GM18511 (cell line): ENCODE results near the gene AHCYL2.
"Not testable (repeated sequence)": the region's sequence is repeated elsewhere in the genome, so short reads cannot be mapped to it uniquely, and the experiment has no call there.

Source experiments
- ATAC-seq: cut with Tn5 transposase; IDR thresholded peaks from one replicate; pipeline ENCODE4 v1.9.1; 2021; ENCODE audit warnings: mild to moderate bottlenecking, moderate library complexity; ENCODE audit not compliant: unreplicated experiment

The AHCYL2 gene

GRCh38 chr7:129347330-129347729, 122.5 kb downstream of the AHCYL2 start:
- no peak for ATAC-seq

DNA sequence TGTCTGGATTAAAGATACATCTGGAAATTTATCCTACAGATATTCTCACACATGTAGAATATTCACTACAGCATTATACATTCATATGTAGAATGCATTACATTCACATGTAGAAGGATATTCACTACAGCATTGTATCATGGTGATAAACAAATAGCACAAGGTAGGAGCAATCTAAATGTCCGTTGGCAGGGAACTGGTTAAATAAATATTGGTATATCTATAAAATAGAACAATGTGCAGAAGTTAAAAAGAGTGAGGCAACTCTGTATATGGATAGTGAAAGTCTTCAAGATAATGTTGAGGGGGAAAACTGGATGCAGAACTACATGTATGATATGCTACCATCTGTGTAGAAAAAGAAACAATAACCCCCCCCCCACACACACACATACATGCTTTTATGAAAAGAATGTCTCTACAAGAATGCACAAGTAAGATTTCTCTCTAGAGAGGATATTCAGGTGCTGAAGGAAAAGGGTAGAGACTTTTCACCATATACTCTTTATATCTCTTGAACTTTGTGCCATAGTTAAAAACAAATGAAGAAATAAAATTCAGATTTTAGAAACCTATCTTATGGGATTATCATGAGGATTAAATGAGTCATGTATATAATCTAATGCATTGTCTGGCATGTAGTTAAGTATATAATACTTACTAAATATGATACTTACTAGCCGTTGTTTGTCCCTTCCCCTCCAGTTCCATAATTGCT, 123.4 kb downstream of the AHCYL2 start:
- no peak for ATAC-seq

DNA sequence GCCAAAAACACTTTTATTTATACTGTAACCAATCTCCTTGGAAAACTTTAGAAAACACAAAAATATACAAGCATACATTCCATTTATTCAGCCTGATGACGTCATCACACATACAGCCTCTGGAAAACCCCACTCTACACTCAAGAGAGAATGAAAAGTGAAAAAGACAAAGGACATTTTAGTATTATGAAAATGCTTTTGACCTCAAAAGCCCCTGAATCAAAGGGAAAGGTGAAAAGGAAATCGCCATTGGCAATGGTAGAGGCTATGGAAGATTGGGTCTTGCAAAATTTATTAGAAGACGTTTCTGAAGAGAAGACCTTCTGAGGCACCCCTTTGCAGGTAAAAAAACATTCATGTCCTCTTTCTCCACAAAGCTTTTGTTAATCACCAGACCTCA, 126.5 kb downstream of the AHCYL2 start:
- ATAC-seq: no peak

GRCh38 chr7:129353104-129353503, 128.3 kb downstream of the AHCYL2 start:
- not testable (repeated sequence) for ATAC-seq

DNA sequence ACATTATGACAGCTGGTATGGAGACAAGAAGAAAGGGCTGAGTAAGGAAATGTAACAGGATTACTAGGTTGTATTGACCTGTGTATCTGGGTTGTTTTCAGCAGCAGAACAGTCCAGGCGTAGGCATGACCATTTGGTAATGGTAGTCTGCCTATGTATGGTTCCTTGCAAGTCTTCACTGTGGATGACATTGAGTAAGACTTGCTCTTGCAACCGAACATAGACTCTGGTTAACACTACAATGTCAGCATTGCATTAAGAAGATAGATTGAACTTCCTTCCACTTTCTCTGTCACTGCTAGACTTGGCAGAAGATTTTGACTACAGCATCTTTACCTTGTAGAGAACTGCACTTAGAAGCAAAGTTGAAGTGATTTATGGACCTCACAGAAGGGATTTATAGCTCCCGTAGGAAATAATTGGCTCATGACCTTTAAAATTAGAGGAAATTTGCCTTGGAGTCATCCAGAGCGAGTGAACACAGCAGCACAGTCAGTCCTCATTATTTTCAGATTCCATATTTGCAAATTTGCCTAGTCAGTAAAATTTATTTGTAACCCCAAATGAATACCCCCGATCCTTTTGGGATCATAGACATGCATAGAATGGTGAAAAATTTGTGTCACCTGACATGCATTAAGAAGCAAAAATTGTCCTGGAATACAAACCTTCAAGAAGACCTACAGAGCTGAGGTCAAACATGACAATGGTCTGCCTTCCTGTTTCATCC, 129.8 kb downstream of the AHCYL2 start:
- ATAC-seq: no peak

- no peak for ATAC-seq
Measured at GRCh38 chr7:129356176-129356575, 131.3 kb downstream of the AHCYL2 start.

DNA sequence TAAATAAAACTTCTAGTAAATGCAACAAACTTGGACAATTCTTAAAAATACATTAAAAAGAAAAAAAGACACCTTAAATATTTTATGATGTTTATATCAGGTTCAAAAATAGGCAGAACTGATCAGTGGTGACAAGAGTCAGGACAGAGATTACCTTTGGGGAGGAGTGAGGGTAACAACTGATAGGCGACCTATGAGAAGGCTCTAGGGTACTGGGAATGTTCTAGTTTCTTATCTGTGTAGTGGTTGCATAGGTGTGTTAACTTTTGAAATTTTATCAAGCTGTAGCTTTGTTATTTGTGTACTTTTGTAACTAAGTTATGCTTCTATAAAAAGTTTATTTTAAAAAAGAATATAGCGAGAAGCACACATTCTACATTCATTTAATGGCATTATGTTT, 134.3 kb downstream of the AHCYL2 start:
- no peak for ATAC-seq

DNA sequence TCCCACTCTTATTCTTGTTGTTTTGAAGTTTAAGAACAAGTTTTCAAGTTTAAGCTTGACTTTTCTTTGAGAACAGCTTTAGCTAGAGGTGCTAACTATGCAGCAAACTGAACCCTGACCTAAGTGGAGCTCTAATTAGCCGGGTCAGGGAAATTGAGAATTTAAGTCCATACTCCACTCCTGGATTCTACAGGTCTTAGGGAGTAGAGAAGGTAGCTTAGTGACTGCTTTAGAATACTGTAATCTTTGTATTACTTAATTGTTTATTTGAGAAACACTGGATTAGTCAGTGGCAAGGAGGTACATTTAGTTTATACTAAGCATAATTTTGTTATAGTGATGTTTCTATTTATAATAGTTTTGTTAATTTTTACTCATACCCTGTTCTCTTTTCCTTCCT, 134.8 kb downstream of the AHCYL2 start:
- no peak for ATAC-seq

DNA sequence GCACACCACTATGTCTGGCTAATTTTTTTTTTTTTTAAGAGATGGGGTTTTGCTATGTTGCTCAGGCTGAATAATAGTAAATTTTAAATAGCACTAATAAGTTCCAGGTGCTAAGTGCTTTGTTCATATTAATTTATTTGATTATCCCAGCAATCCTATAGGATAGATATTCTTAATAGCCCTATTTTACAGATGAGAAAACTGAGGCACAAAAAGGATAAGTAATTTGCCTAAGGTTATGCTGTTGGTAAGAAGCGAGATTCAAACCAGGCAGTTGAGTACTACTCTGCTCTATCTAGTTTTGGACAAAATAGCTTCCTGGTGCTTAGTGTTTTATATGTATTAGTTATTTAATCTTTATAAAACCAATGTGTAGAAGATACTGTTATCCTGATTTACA, 136.9 kb downstream of the AHCYL2 start:
- no peak for ATAC-seq

GRCh38 chr7:129362496-129362895, 137.7 kb downstream of the AHCYL2 start:
- no peak for ATAC-seq

- ATAC-seq: no peak
Measured at GRCh38 chr7:129367349-129367699, 142.5 kb downstream of the AHCYL2 start.

DNA sequence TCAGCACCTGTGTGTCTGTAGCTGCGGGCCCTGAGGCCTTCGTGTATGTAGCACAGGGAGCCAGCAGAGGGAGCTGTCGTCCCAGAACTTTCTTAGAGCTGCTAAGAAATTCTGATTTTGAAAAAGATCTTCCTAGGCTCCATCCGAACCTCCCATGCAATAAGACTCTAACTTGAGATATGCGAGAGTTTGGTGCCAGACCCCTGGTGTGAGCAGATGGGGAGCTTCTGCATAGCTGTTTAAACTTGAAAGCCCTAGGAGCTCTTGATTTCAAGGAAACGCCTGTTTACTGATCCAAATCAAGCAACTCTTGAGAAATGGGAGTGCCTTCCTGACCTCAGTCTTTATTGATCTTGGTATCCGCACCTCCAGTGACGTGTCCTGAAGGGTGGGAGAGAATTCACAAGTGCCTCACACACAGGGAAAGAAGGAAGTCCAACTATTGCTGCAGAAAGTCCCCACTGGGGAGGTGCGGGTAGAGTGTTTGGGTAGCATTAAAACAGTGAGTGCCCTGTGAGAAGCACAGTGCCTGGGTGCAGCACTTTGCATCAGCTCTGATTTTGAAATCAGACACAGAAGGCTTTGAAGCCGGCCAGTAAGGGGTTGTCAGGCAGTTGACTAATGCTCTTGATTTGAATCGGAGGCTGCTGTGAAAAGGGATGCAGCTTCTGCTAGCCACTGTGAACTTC, 143.0 kb downstream of the AHCYL2 start:
- ATAC-seq: peak; percentile 79

- peak; percentile 51 for ATAC-seq
Measured at GRCh38 chr7:129368389-129368986, 143.7 kb downstream of the AHCYL2 start.

GRCh38 chr7:129369447-129369846, 144.6 kb downstream of the AHCYL2 start:
- ATAC-seq: not testable (repeated sequence)

DNA sequence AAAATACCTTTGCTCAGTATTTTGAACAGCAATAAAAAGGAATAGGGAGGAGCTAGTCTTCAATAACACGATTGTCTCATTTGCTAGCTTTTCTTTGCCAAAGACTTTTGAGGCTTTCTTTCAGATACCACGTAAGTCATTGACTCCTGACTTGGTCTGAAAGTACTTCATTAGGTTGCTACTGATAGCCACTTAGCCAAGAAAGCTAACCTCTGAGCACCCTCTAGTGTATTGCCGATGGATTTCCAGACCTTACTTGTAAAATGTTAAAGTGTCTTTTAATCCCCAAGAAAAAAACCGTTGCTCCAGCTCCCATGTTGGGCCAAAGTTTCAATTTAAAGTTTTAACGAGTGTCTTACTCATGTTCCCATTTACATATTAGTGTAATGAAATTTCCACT, 146.0 kb downstream of the AHCYL2 start:
- no peak for ATAC-seq

GRCh38 chr7:129371487-129371886, 146.7 kb downstream of the AHCYL2 start:
- no peak for ATAC-seq

DNA sequence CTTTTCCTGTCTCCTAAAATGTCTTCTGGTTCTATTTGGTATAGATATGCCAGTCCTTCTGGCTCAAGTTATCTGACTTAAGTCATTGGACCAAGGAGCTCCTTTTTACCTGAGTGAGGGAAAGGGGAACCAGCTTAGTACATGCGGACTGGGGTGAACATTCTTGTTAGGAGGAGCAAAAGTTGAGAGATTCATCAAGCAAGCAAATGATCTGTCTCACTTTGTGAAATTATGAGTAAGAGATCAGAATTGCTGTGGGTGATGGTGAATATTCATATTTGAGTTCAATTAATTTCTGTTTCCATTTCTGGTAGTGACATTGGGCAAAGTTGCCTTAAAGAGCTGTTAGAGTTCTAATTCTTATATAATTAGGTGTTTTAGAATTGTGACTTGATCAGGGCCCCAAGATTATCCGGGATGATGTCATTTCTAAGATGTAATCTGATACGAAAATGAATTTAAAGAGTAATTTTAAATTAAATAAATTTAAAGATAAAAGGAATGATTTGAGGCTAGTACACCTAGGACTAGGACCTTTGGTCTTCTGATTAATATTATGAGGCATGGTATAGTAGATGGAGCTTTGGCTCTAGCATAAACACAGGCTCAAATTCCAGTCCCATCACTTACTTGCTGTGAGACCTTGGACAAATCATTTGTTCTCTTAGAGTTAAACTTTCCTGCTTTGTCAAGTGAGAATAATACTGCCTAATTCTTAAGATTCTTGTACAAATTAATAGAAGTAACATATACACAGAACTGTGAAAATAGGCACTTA, 149.0 kb downstream of the AHCYL2 start:
- ATAC-seq: no peak

- no peak for ATAC-seq
Measured at GRCh38 chr7:129375141-129375938, 150.5 kb downstream of the AHCYL2 start.

- ATAC-seq: no peak
Measured at GRCh38 chr7:129376076-129376777, 151.4 kb downstream of the AHCYL2 start.
